Activated CD4-positive, alpha-beta T cell treated with anti-CD3 and anti-CD28 coated beads, Interleukin-10, Interleukin-2, amounts not matched to agents 100 ng/mL and 50 ng/mL, durations not matched to agents 16 hours and 8 hours (primary cell): ENCODE results near the gene AGBL4.

Experiments used
- DNase-seq: peaks from one replicate; pipeline ENCODE4 v3.0.0-alpha.2; 2020

Gene AGBL4

DNA sequence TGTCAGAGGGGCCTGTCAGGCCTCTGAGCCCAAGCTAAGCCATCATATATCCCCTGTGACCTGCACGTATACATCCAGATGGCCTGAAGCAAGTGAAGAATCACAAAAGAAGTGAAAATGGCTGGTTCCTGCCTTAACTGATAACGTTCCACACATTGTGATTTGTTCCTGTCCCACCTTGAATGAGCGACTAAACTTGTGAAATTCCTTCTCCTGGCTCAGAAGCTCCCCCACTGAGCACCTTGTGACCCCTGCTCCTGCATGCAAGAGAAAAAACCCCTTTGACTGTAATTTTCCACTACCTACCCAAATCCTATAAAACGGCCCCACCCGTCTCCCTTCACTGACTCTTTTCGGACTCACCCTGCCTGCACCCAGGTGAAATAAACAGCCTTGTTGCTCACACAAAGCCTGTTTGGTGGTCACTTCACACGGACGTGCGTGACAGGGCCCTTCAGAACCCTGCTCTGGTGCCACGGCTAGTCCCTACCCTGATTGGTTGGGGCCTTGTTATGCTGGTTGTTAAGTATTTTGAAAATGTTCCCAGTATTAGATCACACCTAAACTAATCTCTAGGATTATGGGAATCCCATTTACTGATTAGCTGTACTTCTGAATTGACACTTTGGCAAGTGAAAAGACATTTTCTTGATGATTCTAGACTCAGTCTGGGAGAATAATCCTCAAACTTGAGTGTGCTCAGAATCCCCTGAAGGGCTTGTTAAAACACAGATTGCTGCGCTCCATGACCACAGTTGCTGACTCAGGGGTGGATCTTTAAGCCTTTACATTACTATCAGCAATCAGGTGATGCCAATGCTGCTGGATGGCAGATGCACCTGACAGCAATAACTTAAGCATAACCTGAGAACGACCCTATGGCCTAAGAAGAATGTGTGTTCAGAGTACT lies 1523.0 kb downstream of the AGBL4 start:
- DNase-seq, result no peak

DNA sequence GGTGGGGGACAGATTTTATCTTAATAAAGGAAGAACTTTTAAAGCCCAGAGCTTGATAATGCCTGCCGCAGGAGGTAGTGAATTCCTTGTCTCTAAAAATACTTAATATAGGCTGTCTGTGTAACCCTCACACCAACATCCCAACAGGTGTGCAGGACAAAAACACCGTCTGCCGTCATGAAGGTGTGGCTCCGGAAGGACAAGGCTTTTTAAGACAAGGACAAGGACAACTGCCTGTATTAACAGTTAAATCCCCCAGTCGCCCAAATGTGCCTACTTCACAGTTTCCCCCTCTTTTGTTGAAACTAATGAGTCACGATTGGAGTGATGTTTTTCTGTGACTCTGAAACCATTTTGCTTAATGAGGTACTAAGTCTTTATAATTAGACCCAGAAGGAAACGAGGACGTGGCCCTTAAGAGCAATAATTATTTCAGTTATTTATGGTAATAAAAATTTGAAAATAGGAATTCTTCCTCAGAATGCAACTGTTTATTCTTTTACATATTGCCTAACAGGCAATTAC lies 1524.5 kb downstream of the AGBL4 start:
- DNase-seq, result no peak

DNA sequence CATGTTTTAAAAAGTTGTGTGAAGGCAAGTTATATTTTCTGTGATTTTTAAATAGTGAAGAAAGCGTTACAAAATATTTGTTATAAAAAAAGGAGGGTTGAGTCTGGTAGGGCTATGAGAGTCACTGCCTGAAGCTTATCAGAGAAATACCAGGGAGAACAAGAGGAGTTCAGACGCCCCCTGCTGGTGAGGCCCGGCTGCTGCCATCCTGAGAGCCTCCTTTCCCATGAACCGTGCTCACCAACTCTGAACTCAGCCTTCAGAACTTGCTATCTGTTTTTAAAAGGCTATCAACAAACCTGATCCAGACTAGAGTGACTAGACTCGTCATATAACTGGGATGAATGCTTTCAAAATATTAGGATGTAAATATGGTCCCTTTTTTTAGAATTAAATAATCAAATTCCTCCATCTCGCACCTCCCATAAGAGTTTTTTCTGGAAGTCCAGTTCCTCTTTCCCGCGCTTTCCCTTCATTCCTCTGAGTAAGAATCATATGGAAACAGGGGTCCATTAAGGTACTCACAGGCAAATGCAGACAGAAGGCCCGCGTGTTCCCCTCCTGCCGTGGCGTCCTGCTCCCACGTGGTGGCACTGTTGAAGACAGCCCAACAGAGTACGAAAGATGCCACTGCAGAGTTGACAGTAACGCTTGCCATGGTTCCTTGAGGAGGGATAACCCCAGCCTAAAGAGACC lies 1525.5 kb downstream of the AGBL4 start:
- DNase-seq, result peak; percentile 70

DNA sequence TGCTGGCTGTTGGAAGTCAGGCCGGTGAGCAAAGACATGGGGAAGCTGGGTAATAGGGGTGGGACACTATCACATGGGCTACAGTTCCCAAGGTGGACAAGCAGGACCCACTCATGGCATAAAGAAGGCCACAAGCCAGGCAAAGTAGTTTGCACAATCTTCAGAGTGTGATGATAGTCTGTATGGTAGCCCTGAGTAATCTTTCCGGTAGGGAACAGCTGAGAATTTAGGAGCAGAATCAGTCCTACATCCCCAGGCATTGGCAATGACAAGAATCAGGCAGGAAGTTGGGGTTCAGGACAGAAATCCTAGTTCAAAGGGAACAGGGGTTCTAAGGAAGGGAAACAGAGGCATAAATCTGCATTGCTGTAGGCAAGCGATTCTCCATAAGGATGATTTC lies 1527.8 kb downstream of the AGBL4 start:
- DNase-seq, result no peak

DNA sequence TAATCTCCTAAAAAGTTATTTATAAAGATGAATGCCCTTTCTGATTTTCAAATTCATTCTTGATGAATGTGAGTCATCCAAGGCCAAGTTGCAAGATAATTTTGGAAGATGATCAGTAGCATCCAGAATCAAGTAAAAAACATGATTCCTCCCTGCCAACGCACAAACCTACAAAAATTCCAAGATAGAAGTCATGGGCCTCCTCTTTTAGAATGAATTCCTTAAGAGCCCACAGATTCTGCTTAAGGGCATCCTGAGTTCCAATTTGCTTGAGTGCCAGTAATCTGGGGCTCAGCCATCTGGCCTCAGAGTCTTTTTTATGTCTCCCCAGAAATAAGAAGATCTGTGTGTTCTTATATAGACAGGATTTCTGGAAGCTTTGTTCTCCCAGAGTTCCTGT lies 1528.6 kb downstream of the AGBL4 start:
- DNase-seq, result no peak

DNA sequence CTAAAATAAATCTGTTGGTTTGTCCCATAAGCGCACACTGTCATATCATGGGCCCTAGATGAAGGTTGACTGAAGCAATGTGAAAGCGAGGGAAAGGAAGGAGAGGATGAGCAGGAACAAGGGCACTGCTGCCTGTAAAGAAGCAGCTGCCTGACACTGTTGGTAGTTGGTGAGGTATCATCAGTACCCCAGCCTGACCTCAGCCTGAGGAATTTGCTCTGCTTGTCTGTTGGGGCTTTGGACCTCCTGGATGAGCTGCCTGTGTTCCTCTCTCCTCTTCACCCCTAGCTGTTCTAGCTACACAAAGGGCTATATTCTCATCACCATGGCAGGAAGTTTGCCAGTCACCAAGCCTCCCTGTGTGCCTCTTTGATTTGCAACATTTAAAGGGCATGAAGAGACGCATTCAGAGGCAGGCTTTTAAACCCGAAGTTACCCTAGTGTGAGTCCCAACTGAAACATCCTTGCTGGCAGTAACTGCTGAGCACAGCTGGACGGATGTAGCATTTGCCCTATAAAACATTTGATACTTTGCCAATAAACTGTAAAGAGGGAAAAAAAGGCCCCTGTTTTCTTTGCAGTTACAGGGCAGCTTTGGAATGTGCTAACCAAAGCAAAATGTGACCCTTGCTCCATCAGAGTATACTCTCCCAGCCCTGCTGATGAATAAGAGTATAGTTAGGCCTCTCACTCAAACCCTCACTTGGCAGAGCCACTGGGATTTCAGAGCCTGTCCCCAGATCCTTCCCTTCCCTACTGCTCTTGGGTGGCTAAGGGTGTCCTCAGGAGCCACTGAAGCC lies 1529.6 kb downstream of the AGBL4 start:
- no peak for DNase-seq

DNA sequence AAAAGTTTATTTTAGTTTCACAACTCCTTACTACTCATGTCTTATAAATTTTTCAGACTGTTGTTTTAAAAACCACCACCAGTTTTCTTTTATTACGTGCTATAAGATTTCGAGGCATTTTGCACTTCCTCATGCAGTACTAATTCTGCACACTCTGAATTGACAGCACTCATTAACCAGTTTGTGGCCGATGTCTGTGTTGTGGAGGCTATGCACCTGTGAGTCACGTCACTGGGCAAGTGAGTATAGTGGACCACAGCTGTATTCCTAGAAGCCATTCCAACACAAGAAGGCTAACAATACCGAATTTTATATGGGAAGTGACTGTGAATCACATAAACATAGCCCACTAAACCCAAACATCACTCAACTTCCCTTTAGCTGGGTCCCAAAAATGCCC lies 1530.7 kb downstream of the AGBL4 start:
- no peak for DNase-seq

DNA sequence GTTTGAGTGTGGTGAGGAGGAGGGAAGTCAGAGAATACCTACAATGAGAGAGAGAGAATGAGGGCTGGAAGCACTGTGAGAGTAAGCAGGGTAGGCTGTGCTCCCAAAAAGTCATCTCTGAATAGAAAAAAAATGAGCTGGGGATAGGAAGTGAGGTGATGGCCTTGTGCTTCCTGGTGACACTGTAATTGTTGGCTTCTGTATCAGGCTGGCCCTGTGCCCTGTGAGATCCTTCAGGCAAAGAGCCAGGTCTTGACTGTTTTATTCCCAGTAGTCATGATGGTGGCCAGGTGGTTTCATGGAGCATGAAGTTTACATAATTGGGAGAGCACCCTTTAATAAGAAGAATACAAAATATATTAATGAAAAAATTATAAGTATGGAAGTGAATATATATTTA lies 1531.4 kb downstream of the AGBL4 start:
- no peak for DNase-seq

DNA sequence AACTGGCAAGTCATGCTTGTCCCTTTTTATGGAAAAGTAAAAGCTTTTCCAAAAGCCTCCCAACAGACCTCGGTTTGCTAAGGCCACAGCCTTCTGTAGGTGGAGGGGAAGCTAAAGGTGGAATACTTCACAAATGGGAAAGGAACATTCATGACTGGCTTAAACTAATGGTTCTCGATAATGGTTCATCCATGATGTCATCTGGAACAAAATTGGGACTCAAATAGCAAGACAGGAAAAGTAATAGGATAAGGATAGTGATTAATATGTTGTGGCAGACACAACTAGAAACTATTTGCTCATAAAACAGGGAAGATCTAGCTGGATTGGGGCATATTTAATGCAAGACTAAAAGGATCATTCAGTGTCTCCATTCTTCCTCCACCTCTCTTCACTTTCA lies 1535.0 kb downstream of the AGBL4 start:
- DNase-seq, result no peak
